Mucosa of descending colon (tissue), 3 donors: ENCODE measurements around the gene FGF1. TPM values are rescaled to one million over a fixed set of nuclear protein-coding genes. Genes with fewer than 3 reads are reported as not detected.

ENCODE experiments used
- ATAC-seq: fragments of 200-7000 bp; cut with Tn5 transposase; one replicate; pipeline ENCODE4 v1.9.1; 2020; ENCODE audit warnings: mild to moderate bottlenecking, moderate library complexity
- DNase-seq, 3 donors: peaks; one replicate each; pipeline ENCODE4 v3.0.0-alpha.2; 2020
- H3K36me3 ChIP-seq: fragments of 200-600 bp; one replicate; pipeline ENCODE4 v1.8.0; 2021; ENCODE audit warnings: low read depth, mild to moderate bottlenecking
- H3K4me1 ChIP-seq: fragments of 200-600 bp; one replicate; pipeline ENCODE4 v1.8.0; 2021; ENCODE audit warnings: low read depth, mild to moderate bottlenecking
- H3K4me3 ChIP-seq: fragments of 200-600 bp; one replicate; pipeline ENCODE4 v1.8.0; 2021; ENCODE audit warnings: mild to moderate bottlenecking
- H3K9me3 ChIP-seq: fragments of 200-600 bp; one replicate; pipeline ENCODE4 v1.8.0; 2021; ENCODE audit warnings: mild to moderate bottlenecking
- CTCF ChIP-seq: fragments of 200-600 bp; IDR thresholded peaks from one replicate; pipeline ENCODE4 v1.8.0; 2022; ENCODE audit warnings: antibody characterized with exemption, mild to moderate bottlenecking
- intact Hi-C, 2 donors: fragments of 100-400 bp; cut with DNase I in 1 of 2; cut with micrococcal nuclease in 1 of 2; formaldehyde crosslinking; loops; one replicate each; pipeline versions ENCODE4 v1.11.0 to v1.11.1; 2022; cut with DNase I, micrococcal nuclease
- total RNA-seq, 3 donors: library from RNA; stranded (reverse); fragmentation: NEBNext Ultra II Directional in 2 of 3; extraction: Animal tissue kit (Norgen Biotek cat#: 25700) in 2 of 3; gene quantifications; one replicate each; pipeline versions ENCODE4 v1.2.1 to v1.2.4, GENCODE V29; 2021 to 2023
- donor health status: DM: no; HTN: no; CAD: no; lungs with moderate emphysema.
- donor health status: DM: no; HTN: no; CAD: no.
- donor health status: DM: no; HTN: yes; CAD: no.

The FGF1 gene
- total RNA-seq, 3 donors from 2014 or later, result 0.31 to 3.5 (median 0.35) TPM

- TF ChIP-seq CTCF, result no peak
- Histone ChIP-seq H3K36me3 (no peaks in the 10 kb centered on the region), H3K9me3 (no peaks in the 10 kb centered on the region), H3K4me1 (peaks cover 3% of the 10 kb centered on the region), H3K4me3 (no peak overlapping the region)
- intact Hi-C loops, result no loop called here
- ATAC-seq (peak; percentile 98), DNase-seq (peak; percentile 46 to 70 (median 67))
Measured at GRCh38 chr5:142680605-142681259, 5.2 kb downstream of the FGF1 start.

- Histone ChIP-seq H3K9me3 (no peaks in the 10 kb centered on the region), H3K36me3 (no peaks in the 10 kb centered on the region), H3K4me3 (no peak overlapping the region), H3K4me1 (peaks cover 3% of the 10 kb centered on the region)
- no peak for ATAC-seq
- intact Hi-C loops, result no loop called here
- DNase-seq, result no peak
- no peak for TF ChIP-seq CTCF
Measured at GRCh38 chr5:142679744-142680143, 6.1 kb downstream of the FGF1 start.

- ATAC-seq, result no peak
Measured at GRCh38 chr5:142678529-142678928, 7.4 kb downstream of the FGF1 start.

GRCh38 chr5:142677198-142677597, 8.7 kb downstream of the FGF1 start:
- no peak for ATAC-seq
- TF ChIP-seq CTCF, result no peak
- H3K9me3 ChIP-seq, result no peaks in the 10 kb centered on the region
- H3K36me3 ChIP-seq, result no peaks in the 10 kb centered on the region
- H3K4me3 ChIP-seq, result no peak overlapping the region
- peaks cover 3% of the 10 kb centered on the region for H3K4me1 ChIP-seq
- intact Hi-C loops, result no loop called here
- no peak for DNase-seq

More at GRCh38 chr5:142678529-142678928, 7.4 kb downstream of the FGF1 start:
- DNase-seq, result no peak
- Histone ChIP-seq H3K36me3 (no peaks in the 10 kb centered on the region), H3K9me3 (no peaks in the 10 kb centered on the region), H3K4me3 (no peak overlapping the region), H3K4me1 (peaks cover 3% of the 10 kb centered on the region)
- intact Hi-C loops, result no loop called here
- TF ChIP-seq CTCF, result no peak

- no peak for TF ChIP-seq CTCF
- H3K36me3 ChIP-seq, result no peaks in the 10 kb centered on the region
- peaks cover 3% of the 10 kb centered on the region for H3K4me1 ChIP-seq
- intact Hi-C loops, result no loop called here
- DNase-seq (no peak), ATAC-seq (no peak)
- H3K9me3 ChIP-seq, result no peaks in the 10 kb centered on the region
- H3K4me3 ChIP-seq, result no peak overlapping the region
Measured at GRCh38 chr5:142676318-142676717, 9.6 kb downstream of the FGF1 start.
